K562 (cell line): ENCODE data around the gene SIGLEC5. TPM values are rescaled to one million over a fixed set of nuclear protein-coding genes. Genes with fewer than 3 reads are reported as not detected.

ENCODE experiments used
- CEBPG ChIP-seq, 3 experiments: fragments of 200-800 bp in 1 of 3; sonication (Bioruptor generic) in 1 of 3; sonication (generic) in 1 of 3; formaldehyde crosslinking in 1 of 3; IDR thresholded peaks in 2 of 3; conservative IDR thresholded peaks in 1 of 3; 2 replicates each; pipeline versions ENCODE4 v1.6.1 to v1.8.0; 2016 to 2022; ENCODE audit warnings: missing compliant biosample characterization in 2 of 3, missing genetic modification characterization in 2 of 3, mild to moderate bottlenecking in 1 of 3, missing genetic modification reagents in 1 of 3
- GABPB1 ChIP-seq: sonication (generic); formaldehyde crosslinking; IDR thresholded peaks from 2 replicates; pipeline ENCODE4 v1.8.0; 2022; ENCODE audit warnings: mild to moderate bottlenecking, missing genetic modification reagents
- KLF16 ChIP-seq: IDR thresholded peaks from 2 replicates; pipeline ENCODE4 v1.6.1; 2016; ENCODE audit warnings: antibody characterized with exemption
- NR2C1 ChIP-seq, 2 experiments: fragments of 450-650 bp; IDR thresholded peaks; 2 replicates each; pipeline ENCODE4 v1.6.1; 2017; ENCODE audit warnings: mild to moderate bottlenecking in 2 of 2, antibody characterized with exemption in 1 of 2, inconsistent platforms in 1 of 2, missing compliant biosample characterization in 1 of 2, missing genetic modification characterization in 1 of 2
- PHF8 ChIP-seq: fragments of 200-600 bp; sonication (generic); IDR thresholded peaks from 2 replicates; pipeline ENCODE4 v1.6.1; 2012; ENCODE audit warnings: mixed run types, mild to moderate bottlenecking, inconsistent platforms, low read length, moderate library complexity, borderline replicate concordance
- polyA plus RNA-seq, 8 experiments: library from polyadenylated mRNA; depleted of rRNA in 4 of 8; stranded (reverse) in 5 of 8; unstranded in 3 of 8; fragments of >200 nt; fragmentation: Nextera tagmentation in 2 of 8; fragmentation: Illumina TruSeq in 1 of 8; extraction: Ambion mirVana in 2 of 8; extraction: Trizol in 1 of 8; gene quantifications; 2 replicates each; pipeline versions ENCODE4 v1.2.1 to v1.2.3, GENCODE V29; 2011 to 2014; ENCODE audit warnings: inconsistent platforms in 1 of 8, missing spikeins in 1 of 8
- total RNA-seq, 7 experiments: library from RNA; depleted of rRNA in 6 of 7; stranded (reverse); fragments of >200 nt in 6 of 7; fragmentation: Illumina TruSeq in 2 of 7; extraction: Trizol in 2 of 7; gene quantifications; 2 replicates each; pipeline versions ENCODE4 v1.2.1 to v1.2.3, GENCODE V29; 2011 to 2021; ENCODE audit warnings: low replicate concordance in 1 of 7
- TF ChIP-seq, protein P1 (sequence below): sonication (generic); formaldehyde crosslinking; IDR thresholded peaks from 2 replicates; pipeline ENCODE4 v1.8.0; 2022; ENCODE audit warnings: mild to moderate bottlenecking, missing genetic modification reagents, borderline replicate concordance
- TF ChIP-seq, protein P2 (sequence below): fragments of 450-650 bp; IDR thresholded peaks from 2 replicates; pipeline ENCODE4 v1.6.1; 2016; ENCODE audit warnings: low read depth
- TF ChIP-seq, protein P3 (sequence below): sonication (generic); formaldehyde crosslinking; IDR thresholded peaks from 2 replicates; pipeline ENCODE4 v1.9.0; 2022; ENCODE audit warnings: mild to moderate bottlenecking, missing genetic modification reagents
- TF ChIP-seq, protein P4 (sequence below): fragments of 200-800 bp; sonication (Bioruptor generic); IDR thresholded peaks from 2 replicates; pipeline ENCODE4 v1.6.1; 2017; ENCODE audit warnings: missing genetic modification characterization, missing compliant biosample characterization
- TF ChIP-seq, protein P5 (sequence below): fragments of 250-450 bp; sonication (Bioruptor Pico); IDR thresholded peaks from 2 replicates; pipeline ENCODE4 v1.5.0; 2022; ENCODE audit warnings: mild to moderate bottlenecking

SIGLEC5 gene
- total and polyA plus RNA-seq, 9 of the 15 experiments (the other 6 are each of a cell fraction or from before 2014, with no cell fraction given) = 0.14 TPM; not detected in 8

DNA sequence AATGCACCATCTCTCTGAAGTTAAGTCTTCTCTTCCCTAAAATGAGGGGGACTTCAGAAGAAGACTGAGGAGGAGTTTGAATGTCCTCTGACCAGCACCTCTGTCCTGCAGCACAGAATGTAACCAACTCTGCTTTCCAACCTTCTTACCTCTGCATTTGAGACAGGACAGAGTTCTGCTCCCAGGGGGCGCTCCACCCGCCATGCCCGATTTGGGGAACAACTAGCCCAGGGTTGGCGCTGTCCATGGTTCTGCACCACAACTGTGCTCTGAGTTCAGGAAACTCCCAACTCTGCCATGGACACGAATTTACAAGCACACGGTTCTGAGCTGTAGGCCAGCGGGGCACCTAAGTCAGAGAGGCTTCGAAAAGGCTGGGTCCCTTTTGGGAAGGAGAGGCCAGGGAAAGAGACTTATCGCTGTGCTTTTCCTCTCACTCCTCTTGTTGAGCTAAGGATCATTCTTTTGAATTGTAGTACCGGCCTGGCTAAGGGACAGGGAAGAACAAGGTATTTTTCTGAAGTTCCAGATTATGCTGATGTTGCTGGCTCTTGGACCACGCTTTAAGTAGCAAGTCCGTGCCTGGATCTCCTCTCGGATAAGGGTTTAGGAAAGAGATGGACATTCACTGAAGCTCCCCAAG is 22.2 kb downstream of the SIGLEC5 start (continued):
- TF ChIP-seq, protein P1, sequence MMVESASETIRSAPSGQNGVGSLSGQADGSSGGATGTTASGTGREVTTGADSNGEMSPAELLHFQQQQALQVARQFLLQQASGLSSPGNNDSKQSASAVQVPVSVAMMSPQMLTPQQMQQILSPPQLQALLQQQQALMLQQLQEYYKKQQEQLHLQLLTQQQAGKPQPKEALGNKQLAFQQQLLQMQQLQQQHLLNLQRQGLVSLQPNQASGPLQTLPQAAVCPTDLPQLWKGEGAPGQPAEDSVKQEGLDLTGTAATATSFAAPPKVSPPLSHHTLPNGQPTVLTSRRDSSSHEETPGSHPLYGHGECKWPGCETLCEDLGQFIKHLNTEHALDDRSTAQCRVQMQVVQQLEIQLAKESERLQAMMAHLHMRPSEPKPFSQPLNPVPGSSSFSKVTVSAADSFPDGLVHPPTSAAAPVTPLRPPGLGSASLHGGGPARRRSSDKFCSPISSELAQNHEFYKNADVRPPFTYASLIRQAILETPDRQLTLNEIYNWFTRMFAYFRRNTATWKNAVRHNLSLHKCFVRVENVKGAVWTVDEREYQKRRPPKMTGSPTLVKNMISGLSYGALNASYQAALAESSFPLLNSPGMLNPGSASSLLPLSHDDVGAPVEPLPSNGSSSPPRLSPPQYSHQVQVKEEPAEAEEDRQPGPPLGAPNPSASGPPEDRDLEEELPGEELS = peak; percentile 93; the same call in 1 of the 2 replicates
- TF ChIP-seq, protein P2, sequence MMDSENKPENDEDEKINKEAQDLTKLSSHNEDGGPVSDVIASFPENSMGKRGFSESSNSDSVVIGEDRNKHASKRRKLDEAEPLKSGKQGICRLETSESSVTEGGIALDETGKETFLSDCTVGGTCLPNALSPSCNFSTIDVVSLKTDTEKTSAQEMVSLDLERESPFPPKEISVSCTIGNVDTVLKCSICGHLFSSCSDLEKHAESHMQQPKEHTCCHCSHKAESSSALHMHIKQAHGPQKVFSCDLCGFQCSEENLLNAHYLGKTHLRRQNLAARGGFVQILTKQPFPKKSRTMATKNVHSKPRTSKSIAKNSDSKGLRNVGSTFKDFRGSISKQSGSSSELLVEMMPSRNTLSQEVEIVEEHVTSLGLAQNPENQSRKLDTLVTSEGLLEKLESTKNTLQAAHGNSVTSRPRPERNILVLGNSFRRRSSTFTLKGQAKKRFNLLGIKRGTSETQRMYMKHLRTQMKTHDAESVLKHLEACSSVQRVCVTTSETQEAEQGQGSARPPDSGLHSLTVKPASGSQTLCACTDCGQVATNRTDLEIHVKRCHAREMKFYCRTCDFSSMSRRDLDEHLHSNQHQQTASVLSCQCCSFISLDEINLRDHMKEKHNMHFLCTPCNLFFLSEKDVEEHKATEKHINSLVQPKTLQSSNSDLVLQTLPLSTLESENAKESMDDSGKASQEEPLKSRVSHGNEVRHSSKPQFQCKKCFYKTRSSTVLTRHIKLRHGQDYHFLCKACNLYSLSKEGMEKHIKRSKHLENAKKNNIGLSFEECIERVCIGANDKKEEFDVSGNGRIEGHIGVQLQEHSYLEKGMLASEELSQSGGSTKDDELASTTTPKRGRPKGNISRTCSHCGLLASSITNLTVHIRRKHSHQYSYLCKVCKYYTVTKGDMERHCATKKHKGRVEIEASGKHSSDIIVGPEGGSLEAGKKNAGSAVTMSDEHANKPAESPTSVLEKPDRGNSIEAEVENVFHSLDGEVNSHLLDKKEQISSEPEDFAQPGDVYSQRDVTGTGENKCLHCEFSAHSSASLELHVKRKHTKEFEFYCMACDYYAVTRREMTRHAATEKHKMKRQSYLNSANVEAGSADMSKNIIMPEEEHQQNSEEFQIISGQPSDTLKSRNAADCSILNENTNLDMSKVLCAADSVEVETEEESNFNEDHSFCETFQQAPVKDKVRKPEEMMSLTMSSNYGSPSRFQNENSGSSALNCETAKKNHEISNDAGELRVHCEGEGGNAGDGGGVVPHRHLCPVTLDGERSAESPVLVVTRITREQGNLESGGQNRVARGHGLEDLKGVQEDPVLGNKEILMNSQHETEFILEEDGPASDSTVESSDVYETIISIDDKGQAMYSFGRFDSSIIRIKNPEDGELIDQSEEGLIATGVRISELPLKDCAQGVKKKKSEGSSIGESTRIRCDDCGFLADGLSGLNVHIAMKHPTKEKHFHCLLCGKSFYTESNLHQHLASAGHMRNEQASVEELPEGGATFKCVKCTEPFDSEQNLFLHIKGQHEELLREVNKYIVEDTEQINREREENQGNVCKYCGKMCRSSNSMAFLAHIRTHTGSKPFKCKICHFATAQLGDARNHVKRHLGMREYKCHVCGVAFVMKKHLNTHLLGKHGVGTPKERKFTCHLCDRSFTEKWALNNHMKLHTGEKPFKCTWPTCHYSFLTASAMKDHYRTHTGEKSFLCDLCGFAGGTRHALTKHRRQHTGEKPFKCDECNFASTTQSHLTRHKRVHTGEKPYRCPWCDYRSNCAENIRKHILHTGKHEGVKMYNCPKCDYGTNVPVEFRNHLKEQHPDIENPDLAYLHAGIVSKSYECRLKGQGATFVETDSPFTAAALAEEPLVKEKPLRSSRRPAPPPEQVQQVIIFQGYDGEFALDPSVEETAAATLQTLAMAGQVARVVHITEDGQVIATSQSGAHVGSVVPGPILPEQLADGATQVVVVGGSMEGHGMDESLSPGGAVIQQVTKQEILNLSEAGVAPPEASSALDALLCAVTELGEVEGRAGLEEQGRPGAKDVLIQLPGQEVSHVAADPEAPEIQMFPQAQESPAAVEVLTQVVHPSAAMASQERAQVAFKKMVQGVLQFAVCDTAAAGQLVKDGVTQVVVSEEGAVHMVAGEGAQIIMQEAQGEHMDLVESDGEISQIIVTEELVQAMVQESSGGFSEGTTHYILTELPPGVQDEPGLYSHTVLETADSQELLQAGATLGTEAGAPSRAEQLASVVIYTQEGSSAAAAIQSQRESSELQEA = no peak
- peak; percentile 43 for TF ChIP-seq CEBPG (CRISPR knock-in tag; IDR thresholded peaks at IDR 0.05)
- TF ChIP-seq CEBPG (tag; conservative IDR thresholded peaks at IDR 0.05 in 1 of 2, IDR thresholded peaks at IDR 0.05 in 1 of 2) = no peak
- no peak for TF ChIP-seq NR2C1 (IDR thresholded peaks at IDR 0.05)
- TF ChIP-seq NR2C1 (tag; IDR thresholded peaks at IDR 0.05) = peak; percentile 58
- TF ChIP-seq, protein P3, sequence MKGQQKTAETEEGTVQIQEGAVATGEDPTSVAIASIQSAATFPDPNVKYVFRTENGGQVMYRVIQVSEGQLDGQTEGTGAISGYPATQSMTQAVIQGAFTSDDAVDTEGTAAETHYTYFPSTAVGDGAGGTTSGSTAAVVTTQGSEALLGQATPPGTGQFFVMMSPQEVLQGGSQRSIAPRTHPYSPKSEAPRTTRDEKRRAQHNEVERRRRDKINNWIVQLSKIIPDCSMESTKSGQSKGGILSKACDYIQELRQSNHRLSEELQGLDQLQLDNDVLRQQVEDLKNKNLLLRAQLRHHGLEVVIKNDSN (CRISPR knock-in tag) = peak; percentile 40; the same call in 1 of the 2 replicates
- TF ChIP-seq, protein P4, sequence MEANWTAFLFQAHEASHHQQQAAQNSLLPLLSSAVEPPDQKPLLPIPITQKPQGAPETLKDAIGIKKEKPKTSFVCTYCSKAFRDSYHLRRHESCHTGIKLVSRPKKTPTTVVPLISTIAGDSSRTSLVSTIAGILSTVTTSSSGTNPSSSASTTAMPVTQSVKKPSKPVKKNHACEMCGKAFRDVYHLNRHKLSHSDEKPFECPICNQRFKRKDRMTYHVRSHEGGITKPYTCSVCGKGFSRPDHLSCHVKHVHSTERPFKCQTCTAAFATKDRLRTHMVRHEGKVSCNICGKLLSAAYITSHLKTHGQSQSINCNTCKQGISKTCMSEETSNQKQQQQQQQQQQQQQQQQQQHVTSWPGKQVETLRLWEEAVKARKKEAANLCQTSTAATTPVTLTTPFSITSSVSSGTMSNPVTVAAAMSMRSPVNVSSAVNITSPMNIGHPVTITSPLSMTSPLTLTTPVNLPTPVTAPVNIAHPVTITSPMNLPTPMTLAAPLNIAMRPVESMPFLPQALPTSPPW (CRISPR knock-in tag) = peak; percentile 50
- TF ChIP-seq, protein P5, sequence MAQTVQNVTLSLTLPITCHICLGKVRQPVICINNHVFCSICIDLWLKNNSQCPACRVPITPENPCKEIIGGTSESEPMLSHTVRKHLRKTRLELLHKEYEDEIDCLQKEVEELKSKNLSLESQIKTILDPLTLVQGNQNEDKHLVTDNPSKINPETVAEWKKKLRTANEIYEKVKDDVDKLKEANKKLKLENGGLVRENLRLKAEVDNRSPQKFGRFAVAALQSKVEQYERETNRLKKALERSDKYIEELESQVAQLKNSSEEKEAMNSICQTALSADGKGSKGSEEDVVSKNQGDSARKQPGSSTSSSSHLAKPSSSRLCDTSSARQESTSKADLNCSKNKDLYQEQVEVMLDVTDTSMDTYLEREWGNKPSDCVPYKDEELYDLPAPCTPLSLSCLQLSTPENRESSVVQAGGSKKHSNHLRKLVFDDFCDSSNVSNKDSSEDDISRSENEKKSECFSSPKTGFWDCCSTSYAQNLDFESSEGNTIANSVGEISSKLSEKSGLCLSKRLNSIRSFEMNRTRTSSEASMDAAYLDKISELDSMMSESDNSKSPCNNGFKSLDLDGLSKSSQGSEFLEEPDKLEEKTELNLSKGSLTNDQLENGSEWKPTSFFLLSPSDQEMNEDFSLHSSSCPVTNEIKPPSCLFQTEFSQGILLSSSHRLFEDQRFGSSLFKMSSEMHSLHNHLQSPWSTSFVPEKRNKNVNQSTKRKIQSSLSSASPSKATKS (CRISPR knock-in tag) = no peak
- TF ChIP-seq PHF8 = no peak
- TF ChIP-seq KLF16 = 0 out of 2 replicates have a peak, but pooled peaks have one; percentile 39
- TF ChIP-seq GABPB1 = peak; percentile 83
